Measurements from ENCODE around the gene SAXO1. TPM values are rescaled to one million over a fixed set of nuclear protein-coding genes. Genes with fewer than 3 reads are reported as not detected.

Gene SAXO1
- polyA plus RNA-seq, 1 experiment: 0.01 TPM

GRCh38 chr9:18920141-18921084 is 112.6 kb downstream of the SAXO1 start:
- no peak for DNase-seq (ENCODE audit: low read depth, low spot score)
- CTCF ChIA-PET: no interaction called here
- Histone ChIP-seq H3K27me3 (ENCODE audit: control insufficient read depth, insufficient read depth, low read length) (no peaks in the 10 kb centered on the region), H3K9me3 (ENCODE audit: control insufficient read depth, insufficient read depth, low read length) (no peaks in the 10 kb centered on the region), H3K4me3 (ENCODE audit: low read depth, low read length) (no peak overlapping the region), H3K27ac (ENCODE audit: low read depth, low read length) (no peak overlapping the region)
- no peak for TF ChIP-seq CTCF (IDR thresholded peaks at IDR 0.05; ENCODE audit: low read depth, low read length)
- POLR2A ChIA-PET: no interaction called here

GRCh38 chr9:18911714-18912342 is 121.2 kb downstream of the SAXO1 start:
- CTCF ChIA-PET: interaction anchor here (1.6 to 1.7 kb wide), 2 partner anchors 657 kb away, joined by 4 to 5 read pairs; no protein-coding TSS in a partner anchor

GRCh38 chr9:18910916-18911315 is 122.1 kb downstream of the SAXO1 start:
- no peak for DNase-seq (ENCODE audit: low read depth, low spot score)
- H3K9me3 ChIP-seq (ENCODE audit: control insufficient read depth, insufficient read depth, low read length): no peaks in the 10 kb centered on the region
- H3K27me3 ChIP-seq (ENCODE audit: control insufficient read depth, insufficient read depth, low read length): no peaks in the 10 kb centered on the region
- ChIA-PET POLR2A (no interaction called here), CTCF (interaction anchor here (1.5 to 1.6 kb wide), 2 partner anchors 468 to 656 kb away, joined by 5 to 8 read pairs; no protein-coding TSS in a partner anchor)
- TF ChIP-seq CTCF (IDR thresholded peaks at IDR 0.05; ENCODE audit: low read depth, low read length): peak; percentile 25
- peak overlapping the region; percentile 11 for H3K27ac ChIP-seq (ENCODE audit: low read depth, low read length)
- no peak overlapping the region; the same call in 1 of the 2 replicates for H3K4me3 ChIP-seq (ENCODE audit: low read depth, low read length)

More at GRCh38 chr9:18911714-18912342, 121.2 kb downstream of the SAXO1 start:
- H3K27me3 ChIP-seq (ENCODE audit: control insufficient read depth, insufficient read depth, low read length): no peaks in the 10 kb centered on the region
- POLR2A ChIA-PET: no interaction called here
- DNase-seq (ENCODE audit: low read depth, low spot score): no peak
- H3K27ac ChIP-seq (ENCODE audit: low read depth, low read length): no peak overlapping the region
- no peak for TF ChIP-seq CTCF (IDR thresholded peaks at IDR 0.05; ENCODE audit: low read depth, low read length)
- no peak overlapping the region for H3K4me3 ChIP-seq (ENCODE audit: low read depth, low read length)
- no peaks in the 10 kb centered on the region for H3K9me3 ChIP-seq (ENCODE audit: control insufficient read depth, insufficient read depth, low read length)

GRCh38 chr9:18910435-18910834 is 122.6 kb downstream of the SAXO1 start:
- no peak overlapping the region for H3K4me3 ChIP-seq (ENCODE audit: low read depth, low read length)
- ChIA-PET POLR2A (no interaction called here), CTCF (interaction anchor here (1.5 to 1.6 kb wide), 2 partner anchors 468 to 656 kb away, joined by 5 to 8 read pairs; no protein-coding TSS in a partner anchor)
- H3K9me3 ChIP-seq (ENCODE audit: control insufficient read depth, insufficient read depth, low read length): no peaks in the 10 kb centered on the region
- H3K27me3 ChIP-seq (ENCODE audit: control insufficient read depth, insufficient read depth, low read length): no peaks in the 10 kb centered on the region
- TF ChIP-seq CTCF (IDR thresholded peaks at IDR 0.05; ENCODE audit: low read depth, low read length): no peak
- no peak for DNase-seq (ENCODE audit: low read depth, low spot score)
- peak overlapping the region; percentile 11 for H3K27ac ChIP-seq (ENCODE audit: low read depth, low read length)
